Thyroid gland (tissue), 4 donors: ENCODE measurements around the gene TNFSF12.

Source experiments
- POLR2A ChIP-seq, 2 donors: fragments of 450-650 bp; IDR thresholded peaks; one replicate each; pipeline ENCODE4 v1.6.1; 2017; ENCODE audit warnings: antibody characterized with exemption in 2 of 2, mild to moderate bottlenecking in 2 of 2, moderate library complexity in 1 of 2
- TF ChIP-seq, protein P1 (sequence below), 6 experiments: fragments of 200-600 bp in 3 of 6; fragments of 450-650 bp in 3 of 6; sonication (generic) in 3 of 6; IDR thresholded peaks; one replicate each; pipeline ENCODE4 v1.5.1; 2016 to 2019; ENCODE audit warnings: antibody characterized with exemption in 6 of 6, mild to moderate bottlenecking in 2 of 6, inconsistent platforms in 1 of 6, moderate library complexity in 1 of 6

- TF ChIP-seq, protein P1, sequence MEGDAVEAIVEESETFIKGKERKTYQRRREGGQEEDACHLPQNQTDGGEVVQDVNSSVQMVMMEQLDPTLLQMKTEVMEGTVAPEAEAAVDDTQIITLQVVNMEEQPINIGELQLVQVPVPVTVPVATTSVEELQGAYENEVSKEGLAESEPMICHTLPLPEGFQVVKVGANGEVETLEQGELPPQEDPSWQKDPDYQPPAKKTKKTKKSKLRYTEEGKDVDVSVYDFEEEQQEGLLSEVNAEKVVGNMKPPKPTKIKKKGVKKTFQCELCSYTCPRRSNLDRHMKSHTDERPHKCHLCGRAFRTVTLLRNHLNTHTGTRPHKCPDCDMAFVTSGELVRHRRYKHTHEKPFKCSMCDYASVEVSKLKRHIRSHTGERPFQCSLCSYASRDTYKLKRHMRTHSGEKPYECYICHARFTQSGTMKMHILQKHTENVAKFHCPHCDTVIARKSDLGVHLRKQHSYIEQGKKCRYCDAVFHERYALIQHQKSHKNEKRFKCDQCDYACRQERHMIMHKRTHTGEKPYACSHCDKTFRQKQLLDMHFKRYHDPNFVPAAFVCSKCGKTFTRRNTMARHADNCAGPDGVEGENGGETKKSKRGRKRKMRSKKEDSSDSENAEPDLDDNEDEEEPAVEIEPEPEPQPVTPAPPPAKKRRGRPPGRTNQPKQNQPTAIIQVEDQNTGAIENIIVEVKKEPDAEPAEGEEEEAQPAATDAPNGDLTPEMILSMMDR (IDR thresholded peaks at IDR 0.05), result no peak
- no peak for TF ChIP-seq POLR2A (IDR thresholded peaks at IDR 0.05)
Measured at GRCh38 chr17:7574176-7574953, 25.5 kb downstream of the TNFSF12 start.
